H9 (cell line): ENCODE results near the gene ALKBH4. TPM values are rescaled to one million over a fixed set of nuclear protein-coding genes. Genes with fewer than 3 reads are reported as not detected.

Experiments used
- DNase-seq: peaks from one replicate; pipeline ENCODE4 v3.0.0-alpha.2; 2017
- H2AFZ ChIP-seq: one replicate; pipeline ENCODE4 v1.6.1; 2013; ENCODE audit warnings: mild to moderate bottlenecking, low read length, control low read depth, moderate library complexity
- H2AK5ac ChIP-seq: 2 replicates; pipeline ENCODE4 v1.6.1; 2013; ENCODE audit warnings: low read length, control low read depth, mixed read lengths; ENCODE audit not compliant: insufficient read length
- H2BK120ac ChIP-seq: one replicate; pipeline ENCODE4 v1.6.1; 2013; ENCODE audit warnings: low read depth, mild to moderate bottlenecking, low read length, control low read depth, inconsistent platforms; ENCODE audit not compliant: poor library complexity, severe bottlenecking
- H2BK12ac ChIP-seq: 2 replicates; pipeline ENCODE4 v1.6.1; 2013; ENCODE audit warnings: low read length, control low read depth, mixed read lengths, low read depth; ENCODE audit not compliant: insufficient read length
- H2BK15ac ChIP-seq: 2 replicates; pipeline ENCODE4 v1.6.1; 2013; ENCODE audit warnings: low read depth, low read length, control low read depth
- H2BK20ac ChIP-seq: one replicate; pipeline ENCODE4 v1.6.1; 2013; ENCODE audit warnings: low read depth, mild to moderate bottlenecking, low read length, control low read depth, inconsistent platforms; ENCODE audit not compliant: poor library complexity, severe bottlenecking
- H2BK5ac ChIP-seq: 2 replicates; pipeline ENCODE4 v1.6.1; 2013; ENCODE audit warnings: low read length, control low read depth, mixed read lengths; ENCODE audit not compliant: insufficient read length
- H3K14ac ChIP-seq: 2 replicates; pipeline ENCODE4 v1.6.1; 2013; ENCODE audit warnings: low read length, control low read depth; ENCODE audit not compliant: insufficient read depth
- H3K18ac ChIP-seq: 2 replicates; pipeline ENCODE4 v1.6.1; 2013; ENCODE audit warnings: low read depth, mild to moderate bottlenecking, mixed read lengths, low read length, control low read depth; ENCODE audit not compliant: insufficient read length
- H3K23ac ChIP-seq: 2 replicates; pipeline ENCODE4 v1.6.1; 2013; ENCODE audit warnings: low read length, control low read depth, mixed read lengths, low read depth; ENCODE audit not compliant: insufficient read length
- H3K23me2 ChIP-seq: 2 replicates; pipeline ENCODE4 v1.6.1; 2013; ENCODE audit warnings: low read depth, mild to moderate bottlenecking, mixed read lengths, low read length, control low read depth; ENCODE audit not compliant: insufficient read length, poor library complexity, severe bottlenecking
- H3K27ac ChIP-seq: 2 replicates; pipeline ENCODE4 v1.5.1; 2013; ENCODE audit warnings: low read length, control low read depth, mixed read lengths, low read depth; ENCODE audit not compliant: insufficient read length
- H3K27me3 ChIP-seq: 2 replicates; pipeline ENCODE4 v1.6.1; 2013; ENCODE audit warnings: low read length, control low read depth, inconsistent platforms; ENCODE audit not compliant: insufficient read depth
- H3K4ac ChIP-seq: 2 replicates; pipeline ENCODE4 v1.6.1; 2013; ENCODE audit warnings: low read depth, mild to moderate bottlenecking, control low read depth, inconsistent platforms, low read length, moderate library complexity
- H3K4me1 ChIP-seq: 2 replicates; pipeline ENCODE4 v1.6.1; 2013; ENCODE audit warnings: low read length, control low read depth, inconsistent platforms; ENCODE audit not compliant: insufficient read depth
- H3K4me2 ChIP-seq: 2 replicates; pipeline ENCODE4 v1.6.1; 2013; ENCODE audit warnings: low read length, control low read depth, mixed read lengths; ENCODE audit not compliant: insufficient read length, insufficient read depth
- H3K56ac ChIP-seq: 2 replicates; pipeline ENCODE4 v1.6.1; 2013; ENCODE audit warnings: low read depth, mild to moderate bottlenecking, mixed read lengths, low read length, control low read depth; ENCODE audit not compliant: insufficient read length
- H3K79me1 ChIP-seq: 2 replicates; pipeline ENCODE4 v1.6.1; 2013; ENCODE audit warnings: low read depth, mild to moderate bottlenecking, moderate library complexity, low read length, control low read depth, inconsistent platforms; ENCODE audit not compliant: insufficient read depth, poor library complexity, severe bottlenecking
- H3K79me2 ChIP-seq: 2 replicates; pipeline ENCODE4 v1.6.1; 2013; ENCODE audit warnings: low read length, control low read depth, inconsistent platforms; ENCODE audit not compliant: insufficient read depth
- H3K9ac ChIP-seq: 2 replicates; pipeline ENCODE4 v1.6.1; 2013; ENCODE audit warnings: low read length, control low read depth, mixed read lengths; ENCODE audit not compliant: insufficient read length; ENCODE audit errors: extremely low read depth
- H3K9me3 ChIP-seq: one replicate; pipeline ENCODE4 v1.6.1; 2013; ENCODE audit warnings: low read depth, low read length, inconsistent platforms; ENCODE audit not compliant: control insufficient read depth
- H3T11ph ChIP-seq: one replicate; pipeline ENCODE4 v1.6.1; 2013; ENCODE audit warnings: mild to moderate bottlenecking, low read length, control low read depth, inconsistent platforms
- H4K20me1 ChIP-seq: one replicate; pipeline ENCODE4 v1.6.1; 2013; ENCODE audit not compliant: control insufficient read depth, insufficient read length, insufficient read depth
- H4K5ac ChIP-seq: 2 replicates; pipeline ENCODE4 v1.6.1; 2013; ENCODE audit warnings: low read depth, mild to moderate bottlenecking, mixed read lengths, low read length, control low read depth; ENCODE audit not compliant: insufficient read length
- H4K8ac ChIP-seq: replicated peaks from 2 replicates; pipeline ENCODE4 v1.6.1; 2013; ENCODE audit warnings: low read length, control low read depth, mixed read lengths, low read depth; ENCODE audit not compliant: insufficient read length
- H4K91ac ChIP-seq: 2 replicates; pipeline ENCODE4 v1.6.1; 2013; ENCODE audit warnings: low read depth, mild to moderate bottlenecking, moderate library complexity, mixed read lengths, low read length, control low read depth; ENCODE audit not compliant: insufficient read length
- H3K27ac Mint-ChIP-seq, 3 experiments: 2 replicates in 2 of 3; 3 replicates in 1 of 3; pipeline ENCODE4 v1.8.0; 2020 to 2021; ENCODE audit warnings: mixed read lengths in 3 of 3, mild to moderate bottlenecking in 1 of 3, moderate library complexity in 1 of 3
- H3K27me3 Mint-ChIP-seq: 2 replicates; pipeline ENCODE4 v1.8.0; 2021; ENCODE audit warnings: low read depth, mild to moderate bottlenecking, moderate library complexity, mixed read lengths
- H3K36me3 Mint-ChIP-seq, 3 experiments: 2 replicates in 2 of 3; 3 replicates in 1 of 3; pipeline ENCODE4 v1.8.0; 2020 to 2021; ENCODE audit warnings: low read depth in 3 of 3, mixed read lengths in 3 of 3; ENCODE audit not compliant: insufficient read depth in 1 of 3
- H3K4me1 Mint-ChIP-seq, 2 experiments: 2 replicates each; pipeline ENCODE4 v1.8.0; 2020; ENCODE audit warnings: mixed read lengths in 2 of 2
- H3K4me3 Mint-ChIP-seq, 2 experiments: 2 replicates in 1 of 2; 3 replicates in 1 of 2; pipeline ENCODE4 v1.8.0; 2020 to 2021; ENCODE audit warnings: mild to moderate bottlenecking in 2 of 2, mixed read lengths in 2 of 2, moderate library complexity in 1 of 2
- H3K9me3 Mint-ChIP-seq, 2 experiments: 2 replicates in 1 of 2; 3 replicates in 1 of 2; pipeline ENCODE4 v1.8.0; 2020; ENCODE audit warnings: mild to moderate bottlenecking in 2 of 2, mixed read lengths in 2 of 2, moderate library complexity in 1 of 2
- CTCF ChIP-seq: fragments of 200-600 bp; sonication (generic); conservative IDR thresholded peaks from 3 replicates; pipeline ENCODE4 v1.8.0; 2021; ENCODE audit warnings: antibody characterized with exemption, mild to moderate bottlenecking
- WGBS: extraction: QIAGEN DNeasy Blood & Tissue Kit; methylation state at CpG from one replicate; pipeline ENCODE4 v1.1.7; 2013; ENCODE audit warnings: missing lambda C conversion rate, low lambda C conversion rate, mixed read lengths; ENCODE audit not compliant: insufficient read length; ENCODE audit errors: extremely low coverage; 5-methylcytosine and 5-hydroxymethylcytosine counted together
- total RNA-seq: library from RNA; stranded (reverse); gene quantifications from 2 replicates; pipeline ENCODE4 v1.2.1, GENCODE V29; 2021

ALKBH4 gene
- total RNA-seq, 1 experiment from 2014 or later, result 23.9 TPM

- Mint-ChIP-seq H3K27ac (no peak overlapping the region), H3K27me3 (peaks cover 4% of the 10 kb centered on the region), H3K4me1 (peaks cover 18 to 20% of the 10 kb centered on the region in 2 experiments), H3K4me3 (no peak overlapping the region), H3K36me3 (peaks cover 15 to 44% (median 34%) of the 10 kb centered on the region in 3 experiments), H3K9me3 (no peaks in the 10 kb centered on the region)
- Histone ChIP-seq H2BK12ac (no peak overlapping the region), H3K79me1 (no peaks in the 10 kb centered on the region), H3K79me2 (no peaks in the 10 kb centered on the region), H2BK5ac (no peak overlapping the region), H2BK120ac (no peak overlapping the region), H4K91ac (no peak overlapping the region), H2AFZ (no peak overlapping the region), H3K27me3 (no peaks in the 10 kb centered on the region), H4K8ac (no peak overlapping the region), H3K18ac (no peak overlapping the region), H2AK5ac (no peak overlapping the region), H3K23ac (no peak overlapping the region), H4K20me1 (no peaks in the 10 kb centered on the region), H2BK15ac (no peak overlapping the region), H2BK20ac (no peak overlapping the region), H3T11ph (no peak overlapping the region), H3K56ac (no peak overlapping the region), H3K23me2 (no peaks in the 10 kb centered on the region), H3K9me3 (no peaks in the 10 kb centered on the region), H3K4ac (no peak overlapping the region), H3K4me2 (no peak overlapping the region), H3K9ac (no peak overlapping the region), H3K27ac (no peak overlapping the region), H3K4me1 (no peaks in the 10 kb centered on the region; the same call in 1 of the 2 replicates), H3K14ac (no peak overlapping the region), H4K5ac (no peak overlapping the region)
- TF ChIP-seq CTCF, result no peak
- WGBS, result no CpG with 5 or more reads among the region's 5 CpGs
- DNase-seq, result no peak
These were observed 37.7 kb downstream of the ALKBH4 start for GRCh38 chr7:102427019-102427405.
